Measurements from ENCODE around the gene FAM53A. TPM values are rescaled to one million over a fixed set of nuclear protein-coding genes. Genes with fewer than 3 reads are reported as not detected.

The FAM53A gene
- total and polyA plus RNA-seq, 2 of the 13 experiments (the other 11 are each of a cell fraction or from before 2014, with no cell fraction given) = 0.48 to 1.1 TPM

DNA sequence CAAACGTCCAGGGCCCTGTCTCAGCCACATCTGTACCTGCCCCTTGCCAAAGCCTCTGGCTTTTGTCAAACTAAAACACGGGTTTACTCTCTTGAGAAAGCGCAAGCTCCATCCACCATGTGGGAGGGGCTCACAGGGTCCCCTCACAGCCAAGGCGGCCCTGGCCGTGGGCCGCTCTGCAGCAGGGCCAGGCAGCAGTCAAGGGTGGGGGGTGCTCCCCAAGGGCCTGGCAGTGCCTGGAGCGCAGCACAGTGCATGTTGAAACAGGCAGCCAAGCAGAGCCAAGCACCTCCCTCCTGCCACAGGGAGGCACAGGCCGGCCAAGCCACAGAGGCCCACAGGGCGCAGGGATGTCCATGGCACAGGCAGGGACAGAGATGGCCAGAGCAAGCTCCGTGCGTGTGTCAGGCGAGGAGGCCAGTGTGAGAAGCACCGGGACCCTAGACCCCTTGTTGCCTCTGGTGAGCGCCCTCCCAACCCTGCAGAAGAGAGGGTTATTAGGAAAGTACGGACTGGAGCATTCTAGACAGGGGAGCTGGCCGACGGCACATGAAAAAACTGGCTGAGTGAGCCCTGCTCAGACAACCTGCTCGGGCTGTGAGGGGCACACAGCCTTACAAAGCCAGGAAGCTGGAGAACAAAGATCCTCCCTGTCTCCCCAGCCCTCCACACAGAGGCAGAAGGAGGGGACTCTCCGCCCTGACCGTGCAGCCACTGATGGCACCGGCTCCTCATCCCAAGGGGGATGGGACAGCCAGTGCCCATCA is 39.0 kb downstream of the FAM53A start (continued):
- TF ChIP-seq ZSCAN29 (CRISPR knock-in tag; conservative IDR thresholded peaks at IDR 0.05) (no peak), MTA1 (CRISPR knock-in tag; IDR thresholded peaks at IDR 0.05; ENCODE audit: borderline replicate concordance) (0 out of 2 replicates have a peak, but pooled peaks have one; percentile 0), ZNF317 (CRISPR knock-in tag; IDR thresholded peaks at IDR 0.05) (no peak), FOXJ3 (CRISPR knock-in tag; IDR thresholded peaks at IDR 0.05; ENCODE audit: borderline replicate concordance) (no peak)
- TF ChIP-seq, protein P1, sequence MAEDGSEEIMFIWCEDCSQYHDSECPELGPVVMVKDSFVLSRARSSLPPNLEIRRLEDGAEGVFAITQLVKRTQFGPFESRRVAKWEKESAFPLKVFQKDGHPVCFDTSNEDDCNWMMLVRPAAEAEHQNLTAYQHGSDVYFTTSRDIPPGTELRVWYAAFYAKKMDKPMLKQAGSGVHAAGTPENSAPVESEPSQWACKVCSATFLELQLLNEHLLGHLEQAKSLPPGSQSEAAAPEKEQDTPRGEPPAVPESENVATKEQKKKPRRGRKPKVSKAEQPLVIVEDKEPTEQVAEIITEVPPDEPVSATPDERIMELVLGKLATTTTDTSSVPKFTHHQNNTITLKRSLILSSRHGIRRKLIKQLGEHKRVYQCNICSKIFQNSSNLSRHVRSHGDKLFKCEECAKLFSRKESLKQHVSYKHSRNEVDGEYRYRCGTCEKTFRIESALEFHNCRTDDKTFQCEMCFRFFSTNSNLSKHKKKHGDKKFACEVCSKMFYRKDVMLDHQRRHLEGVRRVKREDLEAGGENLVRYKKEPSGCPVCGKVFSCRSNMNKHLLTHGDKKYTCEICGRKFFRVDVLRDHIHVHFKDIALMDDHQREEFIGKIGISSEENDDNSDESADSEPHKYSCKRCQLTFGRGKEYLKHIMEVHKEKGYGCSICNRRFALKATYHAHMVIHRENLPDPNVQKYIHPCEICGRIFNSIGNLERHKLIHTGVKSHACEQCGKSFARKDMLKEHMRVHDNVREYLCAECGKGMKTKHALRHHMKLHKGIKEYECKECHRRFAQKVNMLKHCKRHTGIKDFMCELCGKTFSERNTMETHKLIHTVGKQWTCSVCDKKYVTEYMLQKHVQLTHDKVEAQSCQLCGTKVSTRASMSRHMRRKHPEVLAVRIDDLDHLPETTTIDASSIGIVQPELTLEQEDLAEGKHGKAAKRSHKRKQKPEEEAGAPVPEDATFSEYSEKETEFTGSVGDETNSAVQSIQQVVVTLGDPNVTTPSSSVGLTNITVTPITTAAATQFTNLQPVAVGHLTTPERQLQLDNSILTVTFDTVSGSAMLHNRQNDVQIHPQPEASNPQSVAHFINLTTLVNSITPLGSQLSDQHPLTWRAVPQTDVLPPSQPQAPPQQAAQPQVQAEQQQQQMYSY (CRISPR knock-in tag; IDR thresholded peaks at IDR 0.05) = peak; percentile 96
- TF ChIP-seq, protein P2, sequence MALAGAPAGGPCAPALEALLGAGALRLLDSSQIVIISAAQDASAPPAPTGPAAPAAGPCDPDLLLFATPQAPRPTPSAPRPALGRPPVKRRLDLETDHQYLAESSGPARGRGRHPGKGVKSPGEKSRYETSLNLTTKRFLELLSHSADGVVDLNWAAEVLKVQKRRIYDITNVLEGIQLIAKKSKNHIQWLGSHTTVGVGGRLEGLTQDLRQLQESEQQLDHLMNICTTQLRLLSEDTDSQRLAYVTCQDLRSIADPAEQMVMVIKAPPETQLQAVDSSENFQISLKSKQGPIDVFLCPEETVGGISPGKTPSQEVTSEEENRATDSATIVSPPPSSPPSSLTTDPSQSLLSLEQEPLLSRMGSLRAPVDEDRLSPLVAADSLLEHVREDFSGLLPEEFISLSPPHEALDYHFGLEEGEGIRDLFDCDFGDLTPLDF (CRISPR knock-in tag; IDR thresholded peaks at IDR 0.05) = no peak

All from HepG2 (cell line).